Measurements from ENCODE around the gene ADNP2. TPM values are rescaled to one million over a fixed set of nuclear protein-coding genes. Genes with fewer than 3 reads are reported as not detected.

The ADNP2 gene
- total RNA-seq, 4 donors from 2014 or later = 10.4 to 16.6 (median 12.9) TPM

DNA sequence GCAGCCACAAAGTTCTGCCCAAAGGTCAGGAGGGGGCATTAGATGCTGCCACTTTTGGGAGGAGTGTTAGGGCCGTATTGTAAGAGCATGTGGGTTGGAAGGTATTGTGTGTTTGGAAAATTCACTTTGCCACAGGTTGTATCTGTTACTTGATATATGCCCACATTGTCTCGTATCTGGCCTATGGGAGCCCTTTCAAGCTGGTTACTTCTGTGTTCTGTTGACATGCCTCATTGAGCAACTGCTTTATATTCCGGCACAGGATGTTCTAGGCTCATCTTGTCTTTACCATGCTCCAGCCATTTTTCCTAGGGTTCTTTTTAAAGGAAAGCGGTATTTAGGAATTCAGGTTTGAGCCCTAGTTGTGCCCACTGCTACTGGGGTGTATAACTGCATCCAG, 6.0 kb downstream of the ADNP2 start:
- no peak for DNase-seq
- intact Hi-C loops (cut with DNase I) = no loop called here
- TF ChIP-seq, protein P1, sequence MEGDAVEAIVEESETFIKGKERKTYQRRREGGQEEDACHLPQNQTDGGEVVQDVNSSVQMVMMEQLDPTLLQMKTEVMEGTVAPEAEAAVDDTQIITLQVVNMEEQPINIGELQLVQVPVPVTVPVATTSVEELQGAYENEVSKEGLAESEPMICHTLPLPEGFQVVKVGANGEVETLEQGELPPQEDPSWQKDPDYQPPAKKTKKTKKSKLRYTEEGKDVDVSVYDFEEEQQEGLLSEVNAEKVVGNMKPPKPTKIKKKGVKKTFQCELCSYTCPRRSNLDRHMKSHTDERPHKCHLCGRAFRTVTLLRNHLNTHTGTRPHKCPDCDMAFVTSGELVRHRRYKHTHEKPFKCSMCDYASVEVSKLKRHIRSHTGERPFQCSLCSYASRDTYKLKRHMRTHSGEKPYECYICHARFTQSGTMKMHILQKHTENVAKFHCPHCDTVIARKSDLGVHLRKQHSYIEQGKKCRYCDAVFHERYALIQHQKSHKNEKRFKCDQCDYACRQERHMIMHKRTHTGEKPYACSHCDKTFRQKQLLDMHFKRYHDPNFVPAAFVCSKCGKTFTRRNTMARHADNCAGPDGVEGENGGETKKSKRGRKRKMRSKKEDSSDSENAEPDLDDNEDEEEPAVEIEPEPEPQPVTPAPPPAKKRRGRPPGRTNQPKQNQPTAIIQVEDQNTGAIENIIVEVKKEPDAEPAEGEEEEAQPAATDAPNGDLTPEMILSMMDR (IDR thresholded peaks at IDR 0.05) = no peak
- TF ChIP-seq POLR2A (IDR thresholded peaks at IDR 0.05) = no peak

GRCh38 chr18:80119111-80119510, 10.0 kb downstream of the ADNP2 start:
- peaks cover 0 to 4% (median 0%) of the 10 kb centered on the region in 3 donors for H3K4me1 ChIP-seq
- TF ChIP-seq, protein P1 (IDR thresholded peaks at IDR 0.05) = no peak
- TF ChIP-seq POLR2A (IDR thresholded peaks at IDR 0.05) = no peak
- peaks cover 0 to 50% (median 0%) of the 10 kb centered on the region in 3 donors for H3K36me3 ChIP-seq
- H3K27ac ChIP-seq = no peak overlapping the region
- DNase-seq = no peak
- intact Hi-C loops (cut with DNase I) = no loop called here
- no peaks in the 10 kb centered on the region for H3K27me3 ChIP-seq
- no peak overlapping the region for H3K4me3 ChIP-seq
- H3K9me3 ChIP-seq = no peaks in the 10 kb centered on the region
- WGBS, 2 donors = 82 to 90% methylated on average over 6 of the region's 6 CpGs

More for the DNA sequence above, 6.0 kb downstream of the ADNP2 start:
- Histone ChIP-seq H3K4me3 (no peak overlapping the region), H3K27me3 (no peaks in the 10 kb centered on the region), H3K9me3 (no peaks in the 10 kb centered on the region), H3K4me1 (peaks cover 7 to 35% (median 12%) of the 10 kb centered on the region in 3 donors), H3K27ac (no peak overlapping the region), H3K36me3 (peaks cover 0 to 29% (median 0%) of the 10 kb centered on the region in 3 donors)
- 87 to 92% methylated on average over 4 of the region's 4 CpGs for WGBS, 2 donors

GRCh38 chr18:80120932-80121331, 11.9 kb downstream of the ADNP2 start:
- H3K4me3 ChIP-seq = no peak overlapping the region
- TF ChIP-seq, protein P1 (IDR thresholded peaks at IDR 0.05) = no peak
- TF ChIP-seq POLR2A (IDR thresholded peaks at IDR 0.05) = no peak
- peaks cover 0 to 8% (median 0%) of the 10 kb centered on the region in 3 donors for H3K4me1 ChIP-seq
- 94 to 100% methylated on average over 1 of the region's 1 CpG for WGBS, 2 donors
- intact Hi-C loops (cut with DNase I) = no loop called here
- no peaks in the 10 kb centered on the region for H3K9me3 ChIP-seq
- no peak overlapping the region for H3K27ac ChIP-seq
- H3K27me3 ChIP-seq = no peaks in the 10 kb centered on the region
- DNase-seq = no peak
- H3K36me3 ChIP-seq = peaks cover 0 to 50% (median 0%) of the 10 kb centered on the region in 3 donors

GRCh38 chr18:80124131-80124530, 15.1 kb downstream of the ADNP2 start:
- no peaks in the 10 kb centered on the region for H3K9me3 ChIP-seq
- DNase-seq = no peak
- peaks cover 0 to 8% (median 0%) of the 10 kb centered on the region in 3 donors for H3K4me1 ChIP-seq
- no peak overlapping the region for H3K4me3 ChIP-seq
- H3K27ac ChIP-seq = no peak overlapping the region
- no peak for TF ChIP-seq POLR2A (IDR thresholded peaks at IDR 0.05)
- TF ChIP-seq, protein P1 (IDR thresholded peaks at IDR 0.05) = no peak
- H3K27me3 ChIP-seq = no peaks in the 10 kb centered on the region
- H3K36me3 ChIP-seq = peaks cover 0 to 36% (median 0%) of the 10 kb centered on the region in 3 donors
- intact Hi-C loops (cut with DNase I) = no loop called here

DNA sequence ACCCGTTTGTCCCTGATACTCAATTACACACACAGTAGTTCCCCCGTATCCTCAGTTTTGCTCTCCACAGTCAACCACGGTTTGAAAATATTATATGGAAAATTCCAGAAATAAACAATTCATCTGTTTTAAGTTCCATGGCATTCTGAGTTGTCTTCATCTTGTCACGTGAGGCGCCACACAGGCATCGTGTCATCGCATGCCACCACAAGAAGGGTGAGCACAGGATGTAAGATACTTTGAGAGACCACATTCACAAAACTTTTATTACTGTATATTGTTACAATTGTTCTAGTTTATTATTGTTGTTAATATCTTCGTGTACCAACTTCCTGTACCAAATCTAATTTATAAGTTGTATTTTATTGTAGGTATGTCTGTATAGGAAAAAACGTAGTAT, 17.7 kb downstream of the ADNP2 start:
- DNase-seq = no peak
- intact Hi-C loops (cut with DNase I) = no loop called here
- H3K27ac ChIP-seq = no peak overlapping the region
- no peak overlapping the region for H3K4me3 ChIP-seq
- WGBS, 2 donors = 93 to 95% methylated on average over 9 of the region's 9 CpGs
- no peaks in the 10 kb centered on the region for H3K9me3 ChIP-seq
- H3K4me1 ChIP-seq = peaks cover 0 to 8% (median 0%) of the 10 kb centered on the region in 3 donors
- H3K27me3 ChIP-seq = no peaks in the 10 kb centered on the region
- TF ChIP-seq, protein P1 (IDR thresholded peaks at IDR 0.05) = no peak
- TF ChIP-seq POLR2A (IDR thresholded peaks at IDR 0.05) = no peak
- H3K36me3 ChIP-seq = peaks cover 0 to 18% (median 0%) of the 10 kb centered on the region in 3 donors
